ENCODE measurements around the gene AIG1. TPM values are rescaled to one million over a fixed set of nuclear protein-coding genes. Genes with fewer than 3 reads are reported as not detected.
"Not testable (repeated sequence)": the region's sequence is repeated elsewhere in the genome, so short reads cannot be mapped to it uniquely, and the experiment has no call there.

The AIG1 gene
- polyA plus RNA-seq, 3 donors = 99.9 to 116 (median 112) TPM

- DNase-seq (ENCODE audit: low read depth in 3 of 3, low spot score in 2 of 3) = no peak
These were observed 161.6 kb downstream of the AIG1 start for GRCh38 chr6:143222310-143222709.

GRCh38 chr6:143222801-143223231, 162.1 kb downstream of the AIG1 start:
- no peak for DNase-seq (ENCODE audit: low read depth in 3 of 3, low spot score in 2 of 3)

GRCh38 chr6:143223895-143224294, 163.2 kb downstream of the AIG1 start:
- DNase-seq (ENCODE audit: low read depth in 3 of 3, low spot score in 2 of 3) = peak in 1 of 3 donors; percentile 4

- no peak for DNase-seq (ENCODE audit: low read depth in 3 of 3, low spot score in 2 of 3)
These were observed 163.8 kb downstream of the AIG1 start for GRCh38 chr6:143224516-143224915.

- no peak for DNase-seq (ENCODE audit: low read depth in 3 of 3, low spot score in 2 of 3)
These were observed 165.2 kb downstream of the AIG1 start for GRCh38 chr6:143225929-143226328.

GRCh38 chr6:143227675-143228074, 167.0 kb downstream of the AIG1 start:
- no peak for DNase-seq (ENCODE audit: low read depth in 3 of 3, low spot score in 2 of 3)

- DNase-seq (ENCODE audit: low read depth in 3 of 3, low spot score in 2 of 3) = no peak
These were observed 168.7 kb downstream of the AIG1 start for GRCh38 chr6:143229400-143229799.

- DNase-seq (ENCODE audit: low read depth in 3 of 3, low spot score in 2 of 3) = no peak
These were observed 172.2 kb downstream of the AIG1 start for GRCh38 chr6:143232849-143233248.

GRCh38 chr6:143233554-143234285, 173.0 kb downstream of the AIG1 start:
- DNase-seq (ENCODE audit: low read depth in 3 of 3, low spot score in 2 of 3) = peak in 1 of 3 donors; percentile 10

GRCh38 chr6:143234734-143235133, 174.0 kb downstream of the AIG1 start:
- no peak for DNase-seq (ENCODE audit: low read depth in 3 of 3, low spot score in 2 of 3)

GRCh38 chr6:143236151-143236798, 175.6 kb downstream of the AIG1 start:
- DNase-seq (ENCODE audit: low read depth in 3 of 3, low spot score in 2 of 3) = no peak

GRCh38 chr6:143238306-143238705, 177.6 kb downstream of the AIG1 start:
- DNase-seq (ENCODE audit: low read depth in 3 of 3, low spot score in 2 of 3) = no peak

GRCh38 chr6:143241111-143241510, 180.4 kb downstream of the AIG1 start:
- DNase-seq (ENCODE audit: low read depth in 3 of 3, low spot score in 2 of 3) = no peak

GRCh38 chr6:143241911-143242310, 181.2 kb downstream of the AIG1 start:
- no peak for DNase-seq (ENCODE audit: low read depth in 3 of 3, low spot score in 2 of 3)

- DNase-seq (ENCODE audit: low read depth in 3 of 3, low spot score in 2 of 3) = no peak
These were observed 183.1 kb downstream of the AIG1 start for GRCh38 chr6:143243786-143244185.

- DNase-seq (ENCODE audit: low read depth in 3 of 3, low spot score in 2 of 3) = no peak
These were observed 185.0 kb downstream of the AIG1 start for GRCh38 chr6:143245656-143246055.

GRCh38 chr6:143246166-143246775, 185.6 kb downstream of the AIG1 start:
- not testable (repeated sequence) for DNase-seq (ENCODE audit: low read depth in 3 of 3, low spot score in 2 of 3)

GRCh38 chr6:143247586-143247985, 186.9 kb downstream of the AIG1 start:
- no peak for DNase-seq (ENCODE audit: low read depth in 3 of 3, low spot score in 2 of 3)

- no peak for DNase-seq (ENCODE audit: low read depth in 3 of 3, low spot score in 2 of 3)
These were observed 187.7 kb downstream of the AIG1 start for GRCh38 chr6:143248359-143248758.

- no peak for DNase-seq (ENCODE audit: low read depth in 3 of 3, low spot score in 2 of 3)
These were observed 190.6 kb downstream of the AIG1 start for GRCh38 chr6:143251288-143251687.

- no peak for DNase-seq (ENCODE audit: low read depth in 3 of 3, low spot score in 2 of 3)
These were observed 192.3 kb downstream of the AIG1 start for GRCh38 chr6:143252961-143253360.

- no peak for DNase-seq (ENCODE audit: low read depth in 3 of 3, low spot score in 2 of 3)
These were observed 192.9 kb downstream of the AIG1 start for GRCh38 chr6:143253586-143253985.
